PC-3 (cell line): Measurements from ENCODE around the gene USP17L26.
"Not testable (repeated sequence)": the region's sequence is repeated elsewhere in the genome, so short reads cannot be mapped to it uniquely, and the experiment has no call there.

ENCODE experiments used
- CTCF ChIP-seq: fragments of 300-600 bp; sonication (generic); conservative IDR thresholded peaks from 2 replicates; pipeline ENCODE4 v1.5.1; 2017; ENCODE audit warnings: antibody characterized with exemption, low read depth, mild to moderate bottlenecking, low read length
- EZH2 ChIP-seq: fragments of 300-600 bp; sonication (generic); IDR thresholded peaks from one replicate; pipeline ENCODE4 v1.6.1; 2017; ENCODE audit warnings: antibody characterized with exemption, mild to moderate bottlenecking, low read length; ENCODE audit not compliant: unreplicated experiment
- EZH2phosphoT487 ChIP-seq: fragments of 300-600 bp; sonication (generic); IDR thresholded peaks from 2 replicates; pipeline ENCODE4 v1.6.1; 2018; ENCODE audit warnings: mild to moderate bottlenecking, antibody characterized with exemption, low read length, borderline replicate concordance

- not testable (repeated sequence) for TF ChIP-seq EZH2, EZH2phosphoT487, CTCF
These were observed at the start of gene USP17L26 for GRCh38 chr4:9334358-9334757.
